Limb (tissue), 2 donors: ENCODE results near the gene WNT6.

ENCODE experiments used
- DNase-seq, 2 donors: peaks; one replicate each; pipeline ENCODE4 v3.0.0-alpha.2; 2016; ENCODE audit errors: extremely low spot score in 2 of 2

WNT6 gene

GRCh38 chr2:218892693-218893348, 33.2 kb downstream of the WNT6 start:
- peak; percentile 68 to 83 for DNase-seq

- DNase-seq: no peak
Measured at GRCh38 chr2:218893349-218894150, 33.9 kb downstream of the WNT6 start.

- DNase-seq: no peak
Measured at GRCh38 chr2:218894151-218894879, 34.7 kb downstream of the WNT6 start.

GRCh38 chr2:218894880-218895157, 35.2 kb downstream of the WNT6 start:
- DNase-seq: no peak

DNA sequence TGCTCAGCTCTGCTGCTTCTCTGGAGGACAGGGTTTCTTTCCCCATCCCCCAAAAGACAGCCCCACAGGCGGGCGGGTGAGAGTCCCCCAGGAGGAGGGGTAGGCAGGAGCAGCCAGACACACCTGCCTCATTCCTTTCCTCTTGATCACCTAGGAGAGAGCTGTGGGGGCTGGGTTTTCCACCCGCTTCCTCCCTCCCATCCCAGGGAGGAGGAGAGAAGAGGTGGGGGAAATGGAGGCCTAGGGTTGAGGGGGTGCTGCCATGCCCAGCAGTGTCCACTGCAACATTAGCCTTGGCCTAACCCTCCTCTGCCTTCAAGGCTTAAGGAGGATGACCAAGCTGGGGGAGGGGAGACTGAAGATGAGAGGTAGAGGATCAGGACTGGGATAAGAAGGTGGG, 35.7 kb downstream of the WNT6 start:
- no peak for DNase-seq

DNA sequence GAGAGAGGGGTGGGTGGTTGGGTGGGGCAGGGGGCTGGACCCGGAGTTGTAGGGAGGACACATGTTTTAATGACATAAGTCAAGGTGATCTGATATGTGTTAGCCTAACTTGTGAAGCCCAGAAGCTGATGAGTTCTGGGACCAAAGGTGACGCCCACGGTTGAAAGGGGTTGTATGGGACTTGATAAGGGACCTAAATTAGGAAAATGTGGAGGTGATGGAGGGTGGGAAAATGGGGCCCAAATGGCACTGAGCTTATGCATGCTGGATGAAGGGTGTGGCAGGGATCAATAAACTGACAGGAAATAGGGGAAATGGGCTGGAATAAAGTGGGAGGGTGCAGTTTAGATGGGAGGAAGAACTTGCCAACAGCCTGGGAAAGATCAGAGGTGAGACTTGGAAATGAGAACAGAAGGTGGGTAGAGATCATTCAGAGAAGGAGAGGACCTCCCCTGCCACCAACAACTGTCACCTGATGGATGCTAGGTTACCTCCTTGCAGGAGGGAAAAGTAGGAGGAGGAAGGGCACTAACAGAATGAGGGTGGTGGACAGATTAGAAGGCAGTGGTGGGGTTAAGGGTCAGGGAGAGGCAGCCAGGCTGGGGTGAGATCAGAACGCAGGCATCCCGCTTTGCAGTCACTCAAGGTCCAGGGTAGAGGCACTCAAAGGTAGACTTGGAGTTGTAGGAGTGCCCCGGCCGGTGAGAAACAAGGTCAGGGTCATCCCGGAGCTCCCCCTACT, 36.3 kb downstream of the WNT6 start:
- DNase-seq: no peak

GRCh38 chr2:218896501-218897393, 37.1 kb downstream of the WNT6 start:
- DNase-seq: peak in 1 of 2 donors; percentile 57

- no peak for DNase-seq
Measured at GRCh38 chr2:218897394-218898108, 37.9 kb downstream of the WNT6 start.

- peak; percentile 65 to 86 for DNase-seq
Measured at GRCh38 chr2:218898109-218898878, 38.7 kb downstream of the WNT6 start.

- DNase-seq: no peak
Measured at GRCh38 chr2:218899147-218899546, 39.5 kb downstream of the WNT6 start.

GRCh38 chr2:218902427-218902826, 42.8 kb downstream of the WNT6 start:
- no peak for DNase-seq

GRCh38 chr2:218904176-218904575, 44.6 kb downstream of the WNT6 start:
- DNase-seq: no peak

DNA sequence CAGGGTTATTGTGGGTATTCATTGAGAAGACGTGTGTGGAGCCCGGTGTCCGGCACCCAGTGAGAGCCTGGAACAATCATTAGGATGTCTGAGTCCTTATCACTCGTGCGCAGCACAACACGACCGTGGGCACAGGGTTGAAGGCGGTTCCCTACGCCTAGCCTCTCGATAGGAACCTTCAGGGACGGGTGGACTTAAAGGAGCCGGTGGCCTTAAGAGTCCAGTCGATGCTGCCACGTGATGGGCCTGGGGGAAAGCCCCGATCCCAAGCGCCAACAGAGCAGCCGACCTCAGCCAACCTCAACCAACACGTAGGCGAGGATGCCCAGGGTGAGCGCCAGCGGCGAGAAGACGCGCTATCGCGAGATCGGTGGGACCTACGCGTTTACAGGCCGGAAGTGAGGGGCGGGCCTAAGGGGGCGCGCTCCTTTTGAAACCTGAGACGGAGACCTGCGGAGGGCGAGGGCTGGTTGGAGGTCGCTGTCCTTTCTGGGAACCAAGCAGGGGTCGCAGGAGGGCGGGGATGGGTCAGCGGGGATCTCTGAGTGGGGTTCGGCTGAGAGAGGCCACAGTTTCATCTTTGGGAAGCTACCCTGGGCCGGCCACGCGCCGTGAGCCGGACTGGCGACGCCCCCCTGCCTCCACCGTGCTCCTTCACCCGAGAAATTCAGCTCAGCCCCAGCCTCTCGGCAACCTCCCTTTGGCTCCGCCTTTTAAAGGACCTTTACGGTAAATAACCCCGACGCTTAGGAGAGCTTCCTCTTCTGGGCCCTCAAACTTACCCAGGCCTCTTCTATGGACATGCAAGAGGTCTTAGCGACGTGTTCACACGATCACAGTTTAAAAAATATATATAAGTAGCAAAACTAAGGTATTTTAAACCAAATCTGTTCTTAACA, 49.4 kb downstream of the WNT6 start:
- DNase-seq: peak; percentile 85 to 92

DNA sequence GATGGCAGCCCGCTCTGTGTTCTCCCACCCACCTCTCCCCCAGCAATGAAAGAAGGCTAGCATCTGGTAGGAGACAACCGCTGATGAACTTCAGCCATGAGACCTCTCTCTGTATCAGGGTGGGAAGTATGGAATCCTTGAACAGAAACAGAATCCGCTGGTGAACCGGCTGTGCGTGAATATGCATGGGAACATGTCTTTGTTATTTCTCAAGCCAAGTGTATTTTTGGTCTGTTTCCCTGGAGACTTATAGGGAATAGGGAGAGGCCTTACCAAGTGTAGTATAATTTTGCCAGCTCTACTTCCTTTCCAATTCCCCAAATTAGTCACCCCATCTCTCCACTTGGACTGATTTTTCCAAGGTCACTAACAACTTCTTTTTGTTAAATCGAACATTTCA, 51.1 kb downstream of the WNT6 start:
- no peak for DNase-seq

GRCh38 chr2:218920504-218920903, 60.9 kb downstream of the WNT6 start:
- DNase-seq: no peak
